ENCODE results near the gene GRIN1. TPM values are rescaled to one million over a fixed set of nuclear protein-coding genes. Genes with fewer than 3 reads are reported as not detected.

GRIN1 gene
- total RNA-seq, 6 experiments from 2014 or later = 0.51 to 1.1 (median 0.66) TPM; not detected in 3

DNA sequence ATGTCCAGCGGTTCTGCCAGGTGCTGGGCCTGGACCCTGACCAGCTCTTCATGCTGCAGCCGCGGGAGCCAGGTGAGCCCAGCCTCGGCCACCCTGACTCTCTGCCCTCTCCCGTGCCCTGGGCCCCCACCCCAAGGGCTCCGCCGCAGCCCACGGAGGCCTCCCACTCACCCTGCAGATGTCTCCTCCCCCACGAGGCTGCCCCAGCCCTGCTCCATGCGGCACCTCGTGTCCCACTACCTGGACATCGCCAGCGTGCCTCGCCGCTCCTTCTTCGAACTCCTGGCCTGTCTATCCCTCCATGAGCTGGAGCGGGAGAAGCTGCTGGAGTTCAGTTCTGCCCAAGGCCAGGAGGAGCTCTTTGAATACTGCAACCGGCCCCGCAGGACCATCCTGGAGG lies 75.7 kb downstream of the GRIN1 start:
- DNase-seq = no peak
- Mint-ChIP-seq H3K9me3 (no peaks in the 10 kb centered on the region), H3K4me3 (no peak overlapping the region), H3K4me1 (ENCODE audit: low read depth) (peaks cover 5% of the 10 kb centered on the region; the same call in 1 of the 2 replicates), H3K27ac (no peak overlapping the region), H3K27me3 (ENCODE audit: insufficient read depth) (peaks cover 2% of the 10 kb centered on the region), H3K36me3 (ENCODE audit: low read depth) (no peaks in the 10 kb centered on the region)
- TF ChIP-seq, protein P1, sequence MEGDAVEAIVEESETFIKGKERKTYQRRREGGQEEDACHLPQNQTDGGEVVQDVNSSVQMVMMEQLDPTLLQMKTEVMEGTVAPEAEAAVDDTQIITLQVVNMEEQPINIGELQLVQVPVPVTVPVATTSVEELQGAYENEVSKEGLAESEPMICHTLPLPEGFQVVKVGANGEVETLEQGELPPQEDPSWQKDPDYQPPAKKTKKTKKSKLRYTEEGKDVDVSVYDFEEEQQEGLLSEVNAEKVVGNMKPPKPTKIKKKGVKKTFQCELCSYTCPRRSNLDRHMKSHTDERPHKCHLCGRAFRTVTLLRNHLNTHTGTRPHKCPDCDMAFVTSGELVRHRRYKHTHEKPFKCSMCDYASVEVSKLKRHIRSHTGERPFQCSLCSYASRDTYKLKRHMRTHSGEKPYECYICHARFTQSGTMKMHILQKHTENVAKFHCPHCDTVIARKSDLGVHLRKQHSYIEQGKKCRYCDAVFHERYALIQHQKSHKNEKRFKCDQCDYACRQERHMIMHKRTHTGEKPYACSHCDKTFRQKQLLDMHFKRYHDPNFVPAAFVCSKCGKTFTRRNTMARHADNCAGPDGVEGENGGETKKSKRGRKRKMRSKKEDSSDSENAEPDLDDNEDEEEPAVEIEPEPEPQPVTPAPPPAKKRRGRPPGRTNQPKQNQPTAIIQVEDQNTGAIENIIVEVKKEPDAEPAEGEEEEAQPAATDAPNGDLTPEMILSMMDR (IDR thresholded peaks at IDR 0.05) = no peak

DNA sequence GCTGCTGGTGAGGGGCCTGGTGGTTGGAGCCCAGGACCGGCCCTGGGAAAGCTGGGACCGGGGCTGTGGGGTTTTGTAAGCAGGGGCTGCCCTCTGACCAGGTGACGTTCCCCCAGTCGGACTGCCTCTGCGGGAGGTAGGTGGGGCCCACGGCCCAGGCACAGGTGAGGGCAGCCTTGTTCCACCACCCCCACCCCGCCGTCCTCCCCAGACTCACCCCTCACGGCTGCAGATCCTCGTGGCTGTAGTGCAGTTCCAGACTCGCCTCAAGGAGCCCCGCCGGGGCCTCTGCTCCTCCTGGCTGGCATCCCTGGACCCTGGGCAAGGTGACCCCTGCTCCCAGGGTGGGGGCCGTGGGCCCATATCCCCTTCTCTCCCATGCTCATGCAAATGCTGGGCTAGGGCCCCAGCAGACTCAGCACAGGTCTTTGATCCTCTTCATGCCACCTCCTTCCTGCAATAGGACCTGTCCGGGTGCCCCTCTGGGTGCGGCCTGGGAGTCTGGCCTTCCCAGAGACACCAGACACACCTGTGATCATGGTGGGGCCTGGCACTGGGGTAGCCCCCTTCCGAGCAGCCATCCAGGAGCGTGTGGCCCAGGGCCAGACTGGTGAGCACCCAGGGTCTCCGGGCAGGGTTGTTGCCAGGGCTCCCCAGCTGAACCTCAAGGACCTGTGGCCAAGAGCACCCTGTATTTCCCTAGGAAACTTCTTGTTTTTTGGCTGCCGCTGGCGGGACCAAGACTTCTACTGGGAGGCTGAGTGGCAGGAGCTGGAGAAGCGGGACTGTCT lies 76.4 kb downstream of the GRIN1 start:
- peaks cover 2% of the 10 kb centered on the region for H3K27me3 Mint-ChIP-seq (ENCODE audit: insufficient read depth)
- H3K27ac Mint-ChIP-seq = no peak overlapping the region
- no peak for DNase-seq
- no peaks in the 10 kb centered on the region for H3K36me3 Mint-ChIP-seq (ENCODE audit: low read depth)
- H3K4me3 Mint-ChIP-seq = no peak overlapping the region
- H3K4me1 Mint-ChIP-seq (ENCODE audit: low read depth) = peaks cover 5% of the 10 kb centered on the region; the same call in 1 of the 2 replicates
- H3K9me3 Mint-ChIP-seq = no peaks in the 10 kb centered on the region
- TF ChIP-seq, protein P1 (IDR thresholded peaks at IDR 0.05) = no peak

DNA sequence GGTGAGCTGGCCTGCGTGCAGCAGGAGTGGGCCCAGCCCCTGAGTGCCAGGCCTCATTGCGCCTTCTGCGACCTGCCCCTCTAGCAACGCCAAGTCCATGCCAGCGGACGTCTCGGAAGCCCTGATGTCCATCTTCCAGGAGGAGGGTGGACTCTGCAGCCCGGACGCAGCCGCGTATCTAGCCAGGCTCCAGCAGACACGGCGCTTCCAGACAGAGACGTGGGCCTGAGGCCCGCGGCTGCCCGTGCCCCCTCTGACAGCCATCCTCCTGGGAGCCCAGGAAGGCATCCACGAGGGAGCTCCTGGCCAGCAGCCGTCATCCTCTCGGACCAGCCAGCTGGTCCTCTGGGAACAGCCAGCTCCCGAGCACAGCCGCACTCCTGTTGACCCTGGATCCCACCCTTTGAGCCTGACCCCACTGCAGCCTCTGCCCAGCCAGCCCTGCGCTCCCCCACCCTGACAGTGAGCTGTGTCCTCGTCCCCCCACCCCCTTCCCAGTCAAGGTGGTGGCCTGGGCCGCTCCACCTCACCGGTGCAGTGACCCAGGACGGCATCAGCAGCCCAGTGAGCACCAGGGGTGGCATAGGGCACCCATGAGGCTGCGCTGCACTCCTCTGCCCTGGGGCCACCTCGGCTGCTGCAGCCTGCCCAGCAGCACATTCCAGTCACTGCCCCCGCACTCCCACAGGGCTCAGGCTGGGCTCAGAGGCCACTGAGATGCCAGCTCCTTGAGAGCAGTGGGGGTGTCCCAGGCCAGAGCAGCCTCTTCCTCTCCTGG lies 77.4 kb downstream of the GRIN1 start:
- no peak overlapping the region for H3K27ac Mint-ChIP-seq
- DNase-seq = no peak
- TF ChIP-seq, protein P1 (IDR thresholded peaks at IDR 0.05) = no peak
- no peaks in the 10 kb centered on the region; the same call in 1 of the 2 replicates for H3K27me3 Mint-ChIP-seq (ENCODE audit: insufficient read depth)
- no peaks in the 10 kb centered on the region for H3K9me3 Mint-ChIP-seq
- no peak overlapping the region for H3K4me3 Mint-ChIP-seq
- H3K4me1 Mint-ChIP-seq (ENCODE audit: low read depth) = peaks cover 5% of the 10 kb centered on the region; the same call in 1 of the 2 replicates
- no peaks in the 10 kb centered on the region for H3K36me3 Mint-ChIP-seq (ENCODE audit: low read depth)

DNA sequence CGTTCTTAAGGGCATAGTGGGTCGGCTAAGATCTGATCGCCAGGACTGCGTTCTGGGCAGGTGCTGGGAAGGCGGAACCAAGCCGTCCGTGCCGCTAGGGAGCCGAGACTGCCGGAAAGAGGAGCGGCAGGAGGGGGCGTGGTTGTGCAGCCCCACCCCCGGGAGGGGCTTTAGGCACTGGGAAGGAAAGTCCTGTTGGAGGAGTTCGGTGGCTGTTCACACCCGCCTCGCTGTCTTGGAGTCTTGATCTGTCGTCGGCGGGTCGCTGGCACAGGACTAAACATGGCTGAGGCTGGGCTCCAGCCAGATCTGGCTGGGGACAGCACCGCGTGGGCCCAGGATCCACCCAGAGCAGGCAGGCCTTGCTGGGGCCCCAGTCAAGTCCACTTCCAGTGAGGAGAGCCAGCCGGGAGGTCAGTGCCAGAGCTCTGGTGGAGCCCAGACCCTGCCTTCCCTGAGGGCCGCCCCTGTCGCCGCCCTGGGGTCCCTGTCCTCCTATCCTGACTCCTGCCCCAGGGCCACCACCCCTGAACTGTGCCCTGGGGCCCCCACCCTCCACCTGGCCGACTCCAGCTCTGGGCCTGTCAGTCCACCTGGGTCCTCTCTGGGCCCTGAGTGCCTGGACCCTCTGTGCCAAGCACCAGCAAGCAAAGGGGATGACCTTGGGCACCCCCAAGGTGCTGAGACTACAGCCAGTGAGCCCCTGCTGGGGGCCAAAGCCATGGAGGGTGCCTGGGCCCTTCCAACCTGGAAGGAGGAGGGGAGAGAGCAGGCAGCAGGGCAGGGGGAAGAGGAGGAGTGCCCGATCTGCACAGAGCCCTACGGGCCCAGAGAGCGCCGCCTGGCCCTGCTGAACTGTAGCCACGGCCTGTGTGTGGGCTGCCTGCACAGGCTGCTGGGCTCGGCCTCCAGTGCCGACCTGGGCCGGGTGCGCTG lies 78.6 kb downstream of the GRIN1 start:
- no peak for DNase-seq
- Mint-ChIP-seq H3K36me3 (ENCODE audit: low read depth) (no peaks in the 10 kb centered on the region), H3K4me1 (ENCODE audit: low read depth) (peaks cover 5% of the 10 kb centered on the region; the same call in 1 of the 2 replicates), H3K27me3 (ENCODE audit: insufficient read depth) (no peaks in the 10 kb centered on the region), H3K27ac (no peak overlapping the region), H3K9me3 (no peaks in the 10 kb centered on the region), H3K4me3 (no peak overlapping the region)
- TF ChIP-seq, protein P1 (IDR thresholded peaks at IDR 0.05) = no peak

DNA sequence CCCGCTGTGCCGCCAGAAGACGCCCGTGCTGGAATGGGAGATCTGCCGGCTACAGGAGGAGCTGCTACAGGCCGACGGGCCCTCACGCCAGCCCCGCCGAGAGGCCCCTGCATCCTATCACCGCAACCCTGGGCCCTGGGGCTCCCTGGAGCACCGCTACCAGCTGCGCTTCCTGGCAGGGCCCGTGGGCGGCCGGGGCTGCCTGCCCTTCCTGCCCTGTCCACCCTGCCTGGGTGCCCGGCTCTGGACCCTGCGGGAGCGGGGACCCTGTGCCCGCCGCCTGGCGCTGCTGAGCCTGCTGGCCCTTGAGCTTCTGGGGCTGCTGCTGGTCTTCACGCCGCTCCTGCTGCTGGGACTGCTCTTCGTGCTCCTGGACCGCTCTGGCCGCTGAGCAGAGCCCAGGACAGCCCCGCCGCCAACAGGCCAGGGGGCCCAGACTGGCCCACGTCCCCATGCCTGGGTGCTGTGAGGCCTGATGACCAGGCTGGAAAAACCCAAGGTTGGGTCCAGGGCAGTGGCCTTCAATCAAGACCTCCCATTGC lies 79.3 kb downstream of the GRIN1 start:
- Mint-ChIP-seq H3K27ac (no peak overlapping the region), H3K36me3 (ENCODE audit: low read depth) (no peaks in the 10 kb centered on the region), H3K27me3 (ENCODE audit: insufficient read depth) (no peaks in the 10 kb centered on the region; the same call in 1 of the 2 replicates), H3K9me3 (no peaks in the 10 kb centered on the region), H3K4me3 (no peak overlapping the region), H3K4me1 (ENCODE audit: low read depth) (peaks cover 5% of the 10 kb centered on the region; the same call in 1 of the 2 replicates)
- TF ChIP-seq, protein P1 (IDR thresholded peaks at IDR 0.05) = no peak
- no peak for DNase-seq
